Measurements from ENCODE around the gene CCDC197.

DNA sequence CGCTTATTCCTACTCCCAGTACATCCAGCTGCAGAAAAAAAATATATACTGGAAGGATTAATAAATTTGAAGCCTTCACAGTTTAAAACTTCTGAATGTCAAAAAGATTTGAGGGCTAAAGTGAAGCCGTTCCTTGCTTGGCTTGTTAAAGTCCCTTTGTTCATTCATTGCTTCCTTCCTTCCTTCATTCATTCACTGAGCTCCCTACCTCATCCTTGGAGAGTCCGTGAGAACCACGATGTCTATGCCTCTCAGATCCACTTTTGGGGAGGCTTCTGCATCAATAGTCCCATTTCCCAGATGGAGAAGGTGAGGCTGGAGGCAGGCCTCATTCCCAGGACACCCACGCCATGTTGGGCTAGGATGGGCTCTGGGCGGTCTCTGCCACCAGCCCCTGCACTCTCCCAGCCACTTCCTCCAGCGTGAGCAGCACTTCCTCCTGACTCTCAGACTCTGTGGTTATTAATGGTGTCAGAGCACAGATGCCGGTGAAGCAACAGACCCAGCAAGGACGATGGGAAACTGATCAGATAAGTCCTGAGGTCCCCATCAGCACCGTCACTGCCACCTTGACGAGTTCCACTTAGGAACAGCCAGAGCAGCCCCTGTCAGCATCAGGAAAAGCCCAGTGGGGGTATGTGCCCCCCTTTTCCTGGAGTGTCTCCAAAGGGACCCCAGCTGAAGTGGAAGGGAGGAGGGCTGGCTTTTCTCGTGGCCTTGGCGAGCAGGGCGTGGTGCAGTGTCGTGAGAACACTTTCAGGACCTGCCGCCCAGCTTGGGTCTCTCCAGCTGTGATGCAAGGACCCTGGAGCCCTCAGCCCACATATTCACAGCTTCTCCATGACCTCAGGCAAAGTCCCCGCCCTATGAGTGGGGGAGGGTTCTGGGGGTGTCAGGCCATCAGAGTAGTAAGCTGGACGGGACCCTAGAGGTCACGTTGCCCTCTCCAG lies 41.9 kb upstream of the CCDC197 start:
- TF ChIP-seq, protein P1, sequence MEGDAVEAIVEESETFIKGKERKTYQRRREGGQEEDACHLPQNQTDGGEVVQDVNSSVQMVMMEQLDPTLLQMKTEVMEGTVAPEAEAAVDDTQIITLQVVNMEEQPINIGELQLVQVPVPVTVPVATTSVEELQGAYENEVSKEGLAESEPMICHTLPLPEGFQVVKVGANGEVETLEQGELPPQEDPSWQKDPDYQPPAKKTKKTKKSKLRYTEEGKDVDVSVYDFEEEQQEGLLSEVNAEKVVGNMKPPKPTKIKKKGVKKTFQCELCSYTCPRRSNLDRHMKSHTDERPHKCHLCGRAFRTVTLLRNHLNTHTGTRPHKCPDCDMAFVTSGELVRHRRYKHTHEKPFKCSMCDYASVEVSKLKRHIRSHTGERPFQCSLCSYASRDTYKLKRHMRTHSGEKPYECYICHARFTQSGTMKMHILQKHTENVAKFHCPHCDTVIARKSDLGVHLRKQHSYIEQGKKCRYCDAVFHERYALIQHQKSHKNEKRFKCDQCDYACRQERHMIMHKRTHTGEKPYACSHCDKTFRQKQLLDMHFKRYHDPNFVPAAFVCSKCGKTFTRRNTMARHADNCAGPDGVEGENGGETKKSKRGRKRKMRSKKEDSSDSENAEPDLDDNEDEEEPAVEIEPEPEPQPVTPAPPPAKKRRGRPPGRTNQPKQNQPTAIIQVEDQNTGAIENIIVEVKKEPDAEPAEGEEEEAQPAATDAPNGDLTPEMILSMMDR (IDR thresholded peaks at IDR 0.05), result no peak
- TF ChIP-seq EZH2 (IDR thresholded peaks at IDR 0.05; ENCODE audit: borderline replicate concordance, insufficient read depth, low read depth, low read length, poor library complexity, severe bottlenecking), result no peak

Data from B cell (primary cell).